ENCODE data around the gene UGT1A9.

UGT1A9 gene

DNA sequence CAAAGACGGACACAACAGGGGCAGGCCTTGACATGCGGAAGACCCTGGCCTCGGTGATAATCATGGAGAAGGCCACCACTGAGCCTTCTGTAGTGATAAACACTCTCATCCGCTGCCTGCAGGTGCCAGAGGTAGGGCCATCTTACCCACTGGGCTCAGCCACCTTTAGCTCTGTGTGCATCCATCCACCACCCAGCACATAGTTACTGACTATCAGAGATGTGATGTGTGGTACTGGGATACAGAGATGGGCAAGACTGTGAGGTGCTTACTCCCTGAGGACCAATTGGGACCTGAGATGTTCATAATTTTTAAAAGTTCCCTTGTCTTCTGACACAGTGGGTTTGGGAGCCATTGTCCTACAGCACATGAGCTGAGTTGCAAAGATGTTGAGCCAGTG, 108.0 kb downstream of the UGT1A9 start:
- no peak for TF ChIP-seq Cebpa-rat (IDR thresholded peaks at IDR 0.05)
- Histone ChIP-seq H3K27me3 (no peaks in the 10 kb centered on the region), H3K9ac (no peak overlapping the region), H3K27ac (no peak overlapping the region), H3K9me3 (replicated peaks in 1 of 11) (peaks cover 31 to 66% (median 54%) of the 10 kb centered on the region in 11 experiments), H3K4me3 (no peak overlapping the region), H3K36me3 (no peaks in the 10 kb centered on the region; a peak in 2 of 22 replicates), H4K20me1 (no peaks in the 10 kb centered on the region), H3K4me1 (peaks cover 0 to 3% (median 0%) of the 10 kb centered on the region in 10 experiments; a peak in 7 of 20 replicates), H3K4me2 (no peak overlapping the region)

DNA sequence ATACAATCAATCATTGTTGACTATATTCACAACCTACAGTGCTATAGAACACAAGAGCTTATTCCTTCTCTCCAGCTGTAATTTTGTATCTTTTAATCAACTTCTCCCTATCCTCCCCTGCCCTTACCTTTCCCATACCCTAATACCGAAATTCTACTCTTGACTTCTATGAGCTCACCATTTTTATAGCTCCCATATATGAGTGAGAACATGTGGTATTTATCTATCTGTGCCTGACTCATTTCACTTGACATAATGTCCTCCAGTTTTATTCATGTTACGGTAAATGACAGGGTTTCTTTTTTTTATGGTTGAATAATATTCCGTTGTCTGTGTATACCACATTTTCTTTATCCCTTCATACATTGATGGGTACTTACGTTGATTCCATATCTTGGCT, 109.1 kb downstream of the UGT1A9 start:
- TF ChIP-seq Cebpa-rat (IDR thresholded peaks at IDR 0.05) = no peak
- no peaks in the 10 kb centered on the region for H4K20me1 ChIP-seq
- no peak overlapping the region for H3K27ac ChIP-seq
- H3K4me3 ChIP-seq = no peak overlapping the region
- H3K4me2 ChIP-seq = no peak overlapping the region
- H3K36me3 ChIP-seq = no peaks in the 10 kb centered on the region
- H3K9ac ChIP-seq = no peak overlapping the region
- peaks cover 0 to 14% (median 4%) of the 10 kb centered on the region in 10 experiments; a peak in 9 of 20 replicates for H3K4me1 ChIP-seq
- no peaks in the 10 kb centered on the region for H3K27me3 ChIP-seq
- H3K9me3 ChIP-seq (replicated peaks in 1 of 11) = peaks cover 29 to 68% (median 55%) of the 10 kb centered on the region in 11 experiments

DNA sequence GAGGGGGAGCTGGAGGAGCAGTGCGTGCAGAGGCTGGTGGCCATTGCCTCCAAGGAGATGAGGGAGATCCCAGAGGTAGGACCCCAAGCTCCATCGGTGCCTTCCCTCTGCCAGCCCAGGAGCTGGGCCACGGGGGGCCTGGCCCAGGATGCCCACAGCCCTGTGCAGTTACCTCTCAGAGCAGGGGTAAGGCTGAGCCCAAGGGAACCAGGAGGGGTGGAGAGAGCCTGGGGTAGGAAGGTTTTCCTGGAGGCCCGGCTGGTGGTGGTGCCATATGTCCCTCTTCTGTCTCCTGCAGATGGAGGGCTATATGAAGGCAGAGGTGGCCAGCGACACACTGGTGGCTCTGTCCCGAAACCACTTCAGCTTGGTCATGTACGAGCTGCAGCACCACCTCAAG, 117.9 kb downstream of the UGT1A9 start:
- Histone ChIP-seq H4K20me1 (no peaks in the 10 kb centered on the region), H3K4me3 (no peak overlapping the region), H3K27ac (no peak overlapping the region), H3K9me3 (replicated peaks in 1 of 11) (peaks cover 19 to 42% (median 27%) of the 10 kb centered on the region in 11 experiments), H3K4me2 (no peak overlapping the region), H3K36me3 (no peaks in the 10 kb centered on the region), H3K4me1 (peaks cover 0 to 18% (median 4%) of the 10 kb centered on the region in 10 experiments; a peak in 9 of 20 replicates), H3K9ac (no peak overlapping the region), H3K27me3 (no peaks in the 10 kb centered on the region)
- TF ChIP-seq Cebpa-rat (IDR thresholded peaks at IDR 0.05) = no peak

DNA sequence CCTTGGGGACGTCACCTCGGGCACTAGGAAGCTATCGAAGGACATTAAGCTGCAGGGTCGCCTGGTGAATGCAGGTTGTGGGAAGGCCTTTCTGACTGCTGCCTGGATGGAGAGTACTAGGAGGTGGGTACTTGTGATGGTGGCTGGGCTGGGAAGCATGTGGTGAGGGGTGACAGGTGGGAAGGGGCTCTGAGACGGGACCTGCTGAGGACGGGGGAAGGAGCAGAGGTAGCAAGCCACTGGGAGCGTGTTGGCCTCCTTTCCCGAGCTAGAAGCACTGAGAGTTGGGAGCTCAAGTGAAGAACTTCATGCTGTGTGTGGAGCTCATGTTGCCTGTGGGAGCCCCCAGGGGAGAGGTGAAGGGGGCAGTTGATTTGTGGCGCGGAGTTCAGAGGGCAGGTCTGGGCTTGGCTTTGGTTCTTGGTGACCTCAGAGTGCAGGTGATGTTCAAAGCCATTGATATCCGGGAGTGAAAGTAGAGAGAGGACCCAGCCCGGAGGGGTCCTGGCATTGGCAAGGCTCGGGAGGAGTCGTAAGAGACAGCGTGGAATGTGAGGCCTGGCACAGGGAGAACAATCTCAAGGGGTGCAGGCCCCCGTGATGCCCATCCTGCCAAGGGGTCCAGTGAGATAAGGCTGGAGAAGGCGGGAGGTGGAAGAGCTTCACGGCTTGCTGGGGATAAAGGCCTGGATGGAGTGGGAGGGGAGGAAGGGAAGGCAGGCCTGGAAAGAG, 119.6 kb downstream of the UGT1A9 start:
- Histone ChIP-seq H4K20me1 (no peaks in the 10 kb centered on the region), H3K36me3 (no peaks in the 10 kb centered on the region), H3K4me2 (no peak overlapping the region), H3K27ac (no peak overlapping the region), H3K9me3 (replicated peaks in 1 of 11) (peaks cover 4 to 26% (median 15%) of the 10 kb centered on the region in 11 experiments), H3K9ac (no peak overlapping the region), H3K4me3 (no peak overlapping the region), H3K27me3 (no peaks in the 10 kb centered on the region), H3K4me1 (peaks cover 0 to 6% (median 0%) of the 10 kb centered on the region in 10 experiments; a peak in 1 of 20 replicates)
- TF ChIP-seq Cebpa-rat (IDR thresholded peaks at IDR 0.05) = no peak

- no peaks in the 10 kb centered on the region for H3K36me3 ChIP-seq
- no peak overlapping the region for H3K9ac ChIP-seq
- no peak for TF ChIP-seq Cebpa-rat (IDR thresholded peaks at IDR 0.05)
- H3K4me1 ChIP-seq = peaks cover 0 to 6% (median 0%) of the 10 kb centered on the region in 10 experiments; a peak in 1 of 20 replicates
- H3K9me3 ChIP-seq (replicated peaks in 1 of 11) = peaks cover 0 to 20% (median 11%) of the 10 kb centered on the region in 11 experiments; a peak in 15 of 22 replicates
- no peak overlapping the region for H3K27ac ChIP-seq
- H4K20me1 ChIP-seq = no peaks in the 10 kb centered on the region
- no peak overlapping the region for H3K4me2 ChIP-seq
- H3K27me3 ChIP-seq = no peaks in the 10 kb centered on the region
- no peak overlapping the region for H3K4me3 ChIP-seq
Measured at GRCh38 chr2:233791883-233792329, 120.2 kb downstream of the UGT1A9 start.

- TF ChIP-seq Cebpa-rat (IDR thresholded peaks at IDR 0.05) = no peak
- H3K9me3 ChIP-seq (replicated peaks in 1 of 11) = peaks cover 0 to 18% (median 11%) of the 10 kb centered on the region in 11 experiments; a peak in 10 of 22 replicates
Measured at GRCh38 chr2:233792720-233793119, 121.0 kb downstream of the UGT1A9 start.

DNA sequence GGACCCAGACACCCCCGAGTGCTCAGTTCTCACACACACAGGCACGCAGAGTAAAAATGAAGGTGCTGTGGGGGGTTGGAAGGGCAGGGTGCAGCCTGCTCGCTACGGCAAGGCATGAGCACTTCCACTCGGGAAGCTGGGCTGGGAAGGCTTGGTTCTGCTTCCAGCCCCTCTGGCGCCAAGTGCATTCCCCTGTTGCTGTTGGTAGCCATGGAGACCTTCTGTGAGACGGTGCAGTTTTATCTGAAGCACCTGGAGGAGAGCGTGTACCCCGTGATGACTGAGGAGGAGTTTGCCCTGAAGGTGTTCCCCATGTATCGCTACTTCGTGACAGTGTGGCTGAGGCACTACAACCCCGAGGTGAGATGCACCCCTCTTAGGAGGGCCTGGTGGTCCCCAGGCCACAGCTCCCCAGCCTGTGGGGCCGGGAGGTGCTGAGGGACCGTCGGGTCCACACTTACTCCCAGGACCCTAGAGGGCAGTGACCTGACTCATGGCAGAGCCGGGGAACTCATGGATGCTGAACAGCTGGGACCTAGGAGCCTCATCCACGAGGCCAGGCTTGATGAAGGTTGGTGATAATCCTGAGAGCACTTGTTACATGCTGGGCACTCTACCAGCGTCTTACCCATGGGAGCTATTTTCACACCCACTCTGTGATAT, 121.9 kb downstream of the UGT1A9 start:
- H3K4me3 ChIP-seq = no peak overlapping the region
- TF ChIP-seq Cebpa-rat (IDR thresholded peaks at IDR 0.05) = no peak
- no peak overlapping the region for H3K27ac ChIP-seq
- no peak overlapping the region for H3K4me2 ChIP-seq
- peaks cover 0 to 6% (median 0%) of the 10 kb centered on the region in 10 experiments; a peak in 1 of 20 replicates for H3K4me1 ChIP-seq
- H3K9me3 ChIP-seq (replicated peaks in 1 of 11) = peaks cover 0 to 15% (median 10%) of the 10 kb centered on the region in 11 experiments; a peak in 10 of 22 replicates
- no peaks in the 10 kb centered on the region for H4K20me1 ChIP-seq
- H3K9ac ChIP-seq = no peak overlapping the region
- no peaks in the 10 kb centered on the region for H3K36me3 ChIP-seq
- H3K27me3 ChIP-seq = no peaks in the 10 kb centered on the region

More at GRCh38 chr2:233792720-233793119, 121.0 kb downstream of the UGT1A9 start:
- Histone ChIP-seq H3K9ac (no peak overlapping the region), H4K20me1 (no peaks in the 10 kb centered on the region), H3K4me3 (no peak overlapping the region), H3K4me2 (no peak overlapping the region), H3K27ac (no peak overlapping the region), H3K36me3 (no peaks in the 10 kb centered on the region), H3K4me1 (peaks cover 0 to 6% (median 0%) of the 10 kb centered on the region in 10 experiments; a peak in 1 of 20 replicates), H3K27me3 (no peaks in the 10 kb centered on the region)

DNA sequence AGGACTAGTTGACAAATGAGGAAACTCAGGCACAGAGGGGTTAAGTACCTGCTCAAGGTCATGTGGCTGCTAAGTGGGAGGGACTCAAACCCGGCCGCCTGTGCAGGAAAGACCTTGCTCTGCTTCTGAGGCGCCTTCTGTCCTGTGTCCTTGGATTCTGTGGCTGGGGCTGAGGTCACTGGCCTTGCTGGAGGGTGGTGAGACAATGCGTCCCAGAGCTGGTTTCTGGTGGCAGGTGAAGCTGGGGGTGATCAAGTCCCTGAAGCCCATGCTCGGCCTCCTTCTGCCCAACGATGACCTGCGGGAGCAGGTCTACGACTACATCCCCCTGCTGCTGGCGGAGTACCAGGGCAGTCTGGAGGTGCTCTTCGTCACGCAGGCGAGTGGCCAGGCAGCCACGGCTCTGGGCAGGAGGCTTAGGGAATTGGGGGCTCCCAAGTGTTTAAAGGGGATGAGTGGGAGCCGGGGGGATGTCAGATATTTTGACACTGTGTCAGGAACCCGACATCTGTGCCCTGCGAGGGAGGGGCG, 122.5 kb downstream of the UGT1A9 start:
- no peaks in the 10 kb centered on the region for H3K27me3 ChIP-seq
- peaks cover 0 to 9% (median 7%) of the 10 kb centered on the region in 11 experiments; a peak in 10 of 22 replicates for H3K9me3 ChIP-seq (replicated peaks in 1 of 11)
- H3K9ac ChIP-seq = no peak overlapping the region
- no peaks in the 10 kb centered on the region for H3K36me3 ChIP-seq
- H3K4me2 ChIP-seq = no peak overlapping the region
- H4K20me1 ChIP-seq = no peaks in the 10 kb centered on the region
- H3K4me1 ChIP-seq = peaks cover 0 to 6% (median 0%) of the 10 kb centered on the region in 10 experiments; a peak in 1 of 20 replicates
- H3K27ac ChIP-seq = no peak overlapping the region
- no peak for TF ChIP-seq Cebpa-rat (IDR thresholded peaks at IDR 0.05)
- H3K4me3 ChIP-seq = no peak overlapping the region

DNA sequence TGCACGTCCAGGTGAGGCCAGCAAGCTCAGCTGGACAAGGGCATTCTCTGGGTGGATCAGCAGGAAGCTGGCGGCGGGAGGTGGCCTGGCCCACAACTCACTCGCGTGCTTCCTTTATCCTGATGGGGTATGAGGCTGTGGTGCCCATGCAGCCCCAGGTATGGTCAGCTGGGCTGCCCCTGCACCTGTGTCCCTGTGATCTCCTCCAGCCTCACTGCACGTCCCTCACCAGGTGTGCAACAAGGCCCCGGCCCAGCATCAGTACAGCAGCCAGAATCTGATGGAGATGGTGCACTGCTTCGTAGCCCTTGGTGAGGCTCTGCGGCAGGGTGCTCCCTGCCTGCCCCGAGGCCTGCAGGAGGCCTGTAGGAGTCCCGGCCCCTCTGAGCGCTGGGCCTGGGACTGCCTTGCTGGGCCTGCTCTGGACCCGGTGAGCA, 124.1 kb downstream of the UGT1A9 start:
- no peak overlapping the region for H3K4me3 ChIP-seq
- H3K27me3 ChIP-seq = no peaks in the 10 kb centered on the region
- H3K4me1 ChIP-seq = no peaks in the 10 kb centered on the region
- no peak overlapping the region for H3K27ac ChIP-seq
- no peak overlapping the region for H3K4me2 ChIP-seq
- TF ChIP-seq Cebpa-rat (IDR thresholded peaks at IDR 0.05) = no peak
- no peaks in the 10 kb centered on the region for H4K20me1 ChIP-seq
- no peak overlapping the region for H3K9ac ChIP-seq
- H3K9me3 ChIP-seq (replicated peaks in 1 of 11) = no peaks in the 10 kb centered on the region; a peak in 1 of 22 replicates
- no peaks in the 10 kb centered on the region for H3K36me3 ChIP-seq

Data from BLaER1 treated with 17β-estradiol and CSF1 and Interleukin-3, amounts not matched to agents 10 nM and 100 nM (cell line).